Tibial artery (tissue), 4 donors: ENCODE data around the gene PDZD4.

Source experiments
- DNase-seq, 2 donors: peaks; one replicate each; pipeline ENCODE4 v3.0.0-alpha.2; 2019
- H3K27ac ChIP-seq, 2 donors: fragments of 200-600 bp; sonication (generic) in 1 of 2; 1 replicate in 1 of 2; 2 replicates in 1 of 2; pipeline ENCODE4 v1.5.1; 2018 to 2019; ENCODE audit warnings: mild to moderate bottlenecking in 1 of 2
- H3K27me3 ChIP-seq, 2 donors: fragments of 200-600 bp; sonication (generic) in 1 of 2; one replicate each; pipeline versions ENCODE4 v1.5.1 to v1.6.0; 2016 to 2019
- H3K36me3 ChIP-seq, 3 donors: fragments of 200-600 bp; sonication (generic) in 2 of 3; one replicate each; pipeline ENCODE4 v1.5.1; 2016 to 2019; ENCODE audit warnings: mild to moderate bottlenecking in 2 of 3
- H3K4me1 ChIP-seq, 4 donors: fragments of 200-600 bp; sonication (generic) in 2 of 4; 1 replicate in 3 of 4; 2 replicates in 1 of 4; pipeline ENCODE4 v1.5.1; 2016 to 2019
- H3K4me3 ChIP-seq, 2 donors: fragments of 200-600 bp; sonication (generic) in 1 of 2; 1 replicate in 1 of 2; 2 replicates in 1 of 2; pipeline ENCODE4 v1.5.1; 2018 to 2019; ENCODE audit warnings: mild to moderate bottlenecking in 2 of 2
- H3K9me3 ChIP-seq, 3 donors: fragments of 200-600 bp; sonication (generic) in 1 of 3; one replicate each; pipeline ENCODE4 v1.5.1; 2016 to 2019
- intact Hi-C: fragments of 100-400 bp; cut with DNase I; formaldehyde crosslinking; loops from one replicate; pipeline ENCODE4 v1.15.0; 2023; ENCODE audit warnings: low total_unique reads
- TF ChIP-seq, protein P1 (sequence below), 2 experiments: fragments of 200-600 bp in 1 of 2; fragments of 450-650 bp in 1 of 2; IDR thresholded peaks; one replicate each; pipeline ENCODE4 v1.5.1; 2017 to 2019; ENCODE audit warnings: antibody characterized with exemption in 2 of 2, mild to moderate bottlenecking in 1 of 2, moderate library complexity in 1 of 2

The PDZD4 gene

DNA sequence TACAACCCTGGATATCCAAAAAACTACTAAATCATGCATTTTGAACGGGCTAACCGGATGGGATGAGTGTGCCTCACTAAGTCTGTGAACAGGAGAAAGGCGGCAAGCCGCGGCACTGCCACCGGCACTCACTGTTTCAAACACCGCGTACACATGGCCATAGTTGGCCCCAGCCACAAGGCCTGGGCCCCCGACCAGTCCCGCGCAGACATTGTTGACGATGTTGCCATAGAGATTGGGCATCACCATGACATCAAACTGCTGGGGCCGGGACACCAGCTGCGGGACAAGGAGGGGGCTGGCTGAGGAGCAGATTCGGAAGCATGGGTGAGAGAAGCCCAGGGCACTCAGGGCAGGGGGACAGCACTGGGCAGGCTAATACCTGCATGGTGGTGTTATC is 43.7 kb downstream of the PDZD4 start:
- Histone ChIP-seq H3K9me3 (no peaks in the 10 kb centered on the region), H3K36me3 (peaks cover 0 to 63% (median 43%) of the 10 kb centered on the region in 3 donors), H3K27ac (no peak overlapping the region), H3K4me1 (peaks cover 0 to 9% (median 4%) of the 10 kb centered on the region in 4 donors), H3K4me3 (no peak overlapping the region), H3K27me3 (no peaks in the 10 kb centered on the region)
- intact Hi-C loops, result no loop called here
- TF ChIP-seq, protein P1, sequence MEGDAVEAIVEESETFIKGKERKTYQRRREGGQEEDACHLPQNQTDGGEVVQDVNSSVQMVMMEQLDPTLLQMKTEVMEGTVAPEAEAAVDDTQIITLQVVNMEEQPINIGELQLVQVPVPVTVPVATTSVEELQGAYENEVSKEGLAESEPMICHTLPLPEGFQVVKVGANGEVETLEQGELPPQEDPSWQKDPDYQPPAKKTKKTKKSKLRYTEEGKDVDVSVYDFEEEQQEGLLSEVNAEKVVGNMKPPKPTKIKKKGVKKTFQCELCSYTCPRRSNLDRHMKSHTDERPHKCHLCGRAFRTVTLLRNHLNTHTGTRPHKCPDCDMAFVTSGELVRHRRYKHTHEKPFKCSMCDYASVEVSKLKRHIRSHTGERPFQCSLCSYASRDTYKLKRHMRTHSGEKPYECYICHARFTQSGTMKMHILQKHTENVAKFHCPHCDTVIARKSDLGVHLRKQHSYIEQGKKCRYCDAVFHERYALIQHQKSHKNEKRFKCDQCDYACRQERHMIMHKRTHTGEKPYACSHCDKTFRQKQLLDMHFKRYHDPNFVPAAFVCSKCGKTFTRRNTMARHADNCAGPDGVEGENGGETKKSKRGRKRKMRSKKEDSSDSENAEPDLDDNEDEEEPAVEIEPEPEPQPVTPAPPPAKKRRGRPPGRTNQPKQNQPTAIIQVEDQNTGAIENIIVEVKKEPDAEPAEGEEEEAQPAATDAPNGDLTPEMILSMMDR (IDR thresholded peaks at IDR 0.05), result no peak
- DNase-seq, result no peak

- DNase-seq, result no peak
- TF ChIP-seq, protein P1 (IDR thresholded peaks at IDR 0.05), result no peak
- Histone ChIP-seq H3K4me1 (peaks cover 0 to 24% (median 14%) of the 10 kb centered on the region in 4 donors), H3K9me3 (no peaks in the 10 kb centered on the region), H3K36me3 (peaks cover 0 to 52% (median 37%) of the 10 kb centered on the region in 3 donors), H3K27me3 (no peaks in the 10 kb centered on the region), H3K27ac (no peak overlapping the region), H3K4me3 (no peak overlapping the region)
- intact Hi-C loops, result no loop called here
Observed at GRCh38 chrX:153784325-153784967, 45.9 kb downstream of the PDZD4 start.

DNA sequence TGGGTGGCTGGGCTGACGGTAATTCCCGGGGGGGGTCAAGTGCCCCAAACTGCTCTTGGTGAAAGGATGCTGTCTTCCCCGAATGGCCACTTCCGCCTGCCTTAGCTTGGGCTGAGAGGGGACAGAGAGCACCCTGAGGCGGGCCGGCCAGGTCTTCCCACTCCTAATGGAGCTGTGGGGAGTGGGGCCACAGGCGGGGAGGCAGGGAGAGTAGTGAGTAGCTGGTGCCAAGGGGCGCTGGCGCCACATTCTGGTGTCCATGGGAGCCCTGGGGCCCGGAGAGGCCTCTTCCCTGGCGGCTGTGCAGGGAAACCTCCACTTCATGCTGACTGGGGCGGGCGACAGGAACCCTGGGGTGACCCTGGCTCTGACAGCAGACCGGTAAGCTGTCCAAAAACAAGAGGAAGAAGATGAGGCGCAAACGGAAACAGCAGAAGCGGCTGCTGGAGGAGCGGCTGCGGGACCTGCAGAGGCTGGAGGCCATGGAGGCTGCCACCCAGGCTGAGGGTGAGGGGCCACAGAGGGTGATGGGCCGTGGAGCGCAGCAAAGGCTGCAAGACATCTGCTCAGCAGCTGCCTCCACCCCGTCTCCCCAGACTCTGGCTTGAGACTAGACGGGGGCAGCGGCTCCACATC is 46.8 kb downstream of the PDZD4 start:
- Histone ChIP-seq H3K4me1 (peaks cover 0 to 24% (median 14%) of the 10 kb centered on the region in 4 donors), H3K9me3 (no peaks in the 10 kb centered on the region), H3K27me3 (no peaks in the 10 kb centered on the region), H3K27ac (no peak overlapping the region), H3K4me3 (no peak overlapping the region), H3K36me3 (peaks cover 0 to 44% (median 33%) of the 10 kb centered on the region in 3 donors)
- no peak for DNase-seq
- TF ChIP-seq, protein P1 (IDR thresholded peaks at IDR 0.05), result no peak
- intact Hi-C loops, result no loop called here

DNA sequence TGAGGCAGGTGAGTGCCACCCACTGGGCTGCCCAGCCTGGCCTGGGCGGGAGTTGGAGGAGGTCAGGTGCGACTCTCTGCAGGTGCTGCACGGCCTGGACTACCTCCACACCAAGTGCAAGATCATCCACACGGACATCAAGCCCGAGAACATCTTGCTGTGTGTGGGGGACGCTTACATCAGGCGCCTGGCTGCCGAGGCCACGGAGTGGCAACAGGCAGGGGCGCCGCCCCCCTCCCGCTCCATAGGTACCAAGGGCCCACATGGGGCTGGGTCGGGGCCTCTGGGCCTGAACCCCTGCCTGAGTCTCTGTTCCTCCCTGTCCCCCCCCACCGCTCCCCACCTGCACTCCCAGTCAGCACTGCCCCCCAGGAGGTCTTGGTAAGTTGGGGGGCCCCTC is 47.5 kb downstream of the PDZD4 start:
- no peak for DNase-seq
- H3K27ac ChIP-seq, result no peak overlapping the region
- intact Hi-C loops, result no loop called here
- no peaks in the 10 kb centered on the region for H3K27me3 ChIP-seq
- H3K4me3 ChIP-seq, result no peak overlapping the region
- peaks cover 0 to 37% (median 32%) of the 10 kb centered on the region in 3 donors for H3K36me3 ChIP-seq
- peaks cover 0 to 24% (median 14%) of the 10 kb centered on the region in 4 donors for H3K4me1 ChIP-seq
- H3K9me3 ChIP-seq, result no peaks in the 10 kb centered on the region
- TF ChIP-seq, protein P1 (IDR thresholded peaks at IDR 0.05), result no peak

- Histone ChIP-seq H3K4me1 (peaks cover 0 to 24% (median 14%) of the 10 kb centered on the region in 4 donors), H3K9me3 (no peaks in the 10 kb centered on the region), H3K4me3 (no peak overlapping the region), H3K27ac (peak overlapping the region; percentile 78 to 81), H3K27me3 (no peaks in the 10 kb centered on the region), H3K36me3 (peaks cover 0 to 32% (median 26%) of the 10 kb centered on the region in 3 donors)
- intact Hi-C loops, result no loop called here
- DNase-seq, result no peak
- TF ChIP-seq, protein P1 (IDR thresholded peaks at IDR 0.05), result no peak
Observed at GRCh38 chrX:153782313-153782712, 48.0 kb downstream of the PDZD4 start.
